ENCODE data around the gene FGD3.
"Not testable (repeated sequence)": the region's sequence is repeated elsewhere in the genome, so short reads cannot be mapped to it uniquely, and the experiment has no call there.

Gene FGD3

DNA sequence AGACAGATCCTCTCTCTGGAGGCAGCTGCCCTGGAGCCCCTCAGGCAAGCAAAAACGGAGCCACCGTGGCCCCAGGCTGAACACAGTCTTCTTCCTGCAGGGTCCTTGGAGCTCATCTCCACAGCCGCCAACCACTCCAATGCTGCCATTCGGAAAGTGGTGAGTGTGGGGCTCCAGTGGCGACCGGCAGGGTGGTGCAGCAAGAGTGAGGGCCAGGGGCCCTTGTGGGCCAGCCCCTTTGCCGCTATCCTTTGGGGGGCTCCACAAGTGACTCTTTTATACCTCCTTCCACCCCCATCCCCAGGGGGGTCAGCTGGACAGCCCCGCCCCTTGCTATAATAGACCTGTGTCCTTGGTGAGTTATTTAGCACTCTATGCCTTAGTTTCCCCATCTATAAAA lies 63.8 kb downstream of the FGD3 start:
- DNase-seq = no peak

GRCh38 chr9:93012963-93013855 lies 65.9 kb downstream of the FGD3 start:
- no peak for DNase-seq

GRCh38 chr9:93013856-93014582 lies 66.7 kb downstream of the FGD3 start:
- DNase-seq = no peak

DNA sequence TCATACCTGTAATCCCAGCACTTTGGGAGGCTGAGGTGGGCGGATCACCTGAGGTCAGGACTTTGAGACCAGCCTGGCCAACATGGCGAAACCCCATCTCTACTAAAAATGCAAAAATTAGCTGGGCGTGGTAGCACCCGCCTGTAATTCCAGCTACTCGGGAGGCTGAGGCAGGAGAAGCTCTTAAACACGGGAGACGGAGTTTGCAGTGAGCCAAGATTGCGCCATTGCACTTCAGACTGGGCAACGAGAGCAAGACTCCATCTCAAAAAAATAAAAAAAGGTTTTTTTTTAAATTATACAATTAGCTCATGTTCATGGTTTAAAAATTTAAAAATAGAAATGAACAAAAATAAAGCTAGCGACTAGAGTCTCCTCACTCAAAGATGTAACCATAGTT lies 67.9 kb downstream of the FGD3 start:
- DNase-seq = not testable (repeated sequence)

DNA sequence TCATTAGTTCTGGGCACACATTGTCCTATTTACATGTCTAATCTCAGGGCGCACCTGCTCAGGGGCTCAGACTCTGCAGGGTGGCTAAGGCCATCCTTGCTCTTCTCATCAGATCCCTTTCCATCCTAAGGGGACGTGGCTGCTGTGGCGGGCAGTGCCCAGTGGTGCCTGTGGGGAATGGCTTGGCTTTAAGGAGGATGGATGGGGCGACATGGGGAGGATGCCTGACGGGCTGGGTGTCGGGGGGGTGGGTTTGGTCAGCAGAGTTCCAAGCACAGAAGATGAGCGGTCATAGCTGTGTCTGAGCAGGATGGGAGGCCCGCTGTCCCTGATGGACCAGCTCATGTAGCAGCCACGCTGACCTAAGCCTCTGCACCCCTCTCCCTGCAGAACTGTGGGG lies 70.3 kb downstream of the FGD3 start:
- DNase-seq = no peak

- DNase-seq = no peak
Observed at GRCh38 chr9:93020151-93020550, 72.8 kb downstream of the FGD3 start.

GRCh38 chr9:93020771-93021670 lies 73.7 kb downstream of the FGD3 start:
- no peak for DNase-seq

GRCh38 chr9:93022066-93022465 lies 74.7 kb downstream of the FGD3 start:
- DNase-seq = no peak

DNA sequence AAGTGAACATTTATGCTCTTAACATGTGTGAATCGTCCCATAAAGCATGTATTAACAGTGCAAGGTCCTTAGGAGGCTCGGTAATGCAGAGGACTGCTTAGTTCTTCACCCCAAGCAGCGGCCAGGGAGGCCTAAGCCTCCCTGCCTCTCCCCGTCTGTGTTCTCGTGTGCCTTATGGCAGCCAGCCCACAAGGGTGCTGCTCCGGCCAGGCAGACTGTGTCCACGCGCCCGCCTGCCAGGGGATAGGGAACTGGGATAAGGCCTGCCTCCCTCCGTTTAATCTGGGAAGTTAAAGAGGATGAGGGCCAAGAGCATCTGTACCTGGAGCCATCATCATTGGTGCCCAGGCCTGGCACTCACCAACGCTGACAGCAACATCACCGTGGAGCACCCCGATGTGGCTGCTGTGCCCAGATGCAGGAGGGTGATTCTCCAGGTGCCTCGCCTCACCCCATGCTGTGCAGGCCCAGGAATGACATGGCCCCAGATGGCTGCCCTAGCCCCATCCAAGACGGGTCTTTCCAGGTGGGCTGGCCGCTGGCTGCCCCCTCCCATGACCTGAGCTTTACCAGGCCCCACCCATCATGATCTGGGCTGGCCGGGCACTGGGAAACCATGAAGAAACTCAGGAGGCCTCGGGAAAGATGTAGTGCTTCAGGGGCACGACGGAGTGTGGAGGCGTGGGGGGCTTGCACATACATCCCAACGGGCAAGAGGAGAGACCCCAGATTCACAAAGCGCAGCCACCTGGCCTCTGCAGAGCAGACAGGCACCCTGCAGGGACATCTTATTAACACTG lies 75.6 kb downstream of the FGD3 start:
- no peak for DNase-seq

DNA sequence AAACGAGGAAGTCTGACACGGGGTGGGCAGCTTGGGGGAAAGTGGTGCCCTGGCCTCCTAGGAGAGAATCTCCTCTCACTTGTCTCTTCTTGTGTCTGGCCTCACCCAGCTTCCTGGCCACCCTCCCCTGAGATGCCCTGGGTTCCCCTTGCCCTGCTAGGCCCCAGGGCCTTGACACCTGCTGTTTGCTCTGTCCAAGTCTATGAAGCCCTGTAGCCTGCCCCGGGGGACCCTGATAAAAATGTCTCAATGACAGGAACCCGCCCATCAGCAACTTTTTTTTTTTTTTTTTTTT lies 76.1 kb downstream of the FGD3 start:
- DNase-seq = no peak

GRCh38 chr9:93024646-93024910 lies 77.3 kb downstream of the FGD3 start:
- DNase-seq = no peak

GRCh38 chr9:93024986-93025630 lies 77.8 kb downstream of the FGD3 start:
- DNase-seq = no peak

DNA sequence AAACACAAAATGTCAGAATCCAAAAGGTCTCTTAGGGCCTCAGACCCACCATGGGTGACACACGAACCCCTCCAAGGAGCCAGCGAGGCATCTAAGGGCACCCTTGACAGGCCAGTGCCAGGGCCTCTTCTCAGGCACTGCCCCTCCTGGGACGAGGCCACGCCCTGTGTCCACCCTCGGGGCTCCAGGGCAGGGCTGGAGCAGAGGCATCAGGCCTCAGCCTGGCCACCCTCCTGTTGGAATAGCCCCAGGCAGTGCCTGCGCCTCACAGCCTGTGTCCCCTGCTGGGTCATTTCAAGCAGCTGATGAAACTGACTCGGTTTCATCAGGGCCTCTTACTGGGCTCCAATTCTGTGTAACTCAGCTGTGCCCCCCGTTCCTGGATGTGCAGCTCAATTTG lies 78.4 kb downstream of the FGD3 start:
- no peak for DNase-seq

- DNase-seq = no peak
Observed at GRCh38 chr9:93026640-93027039, 79.3 kb downstream of the FGD3 start.

GRCh38 chr9:93027750-93028149 lies 80.4 kb downstream of the FGD3 start:
- DNase-seq = no peak

GRCh38 chr9:93028448-93029006 lies 81.2 kb downstream of the FGD3 start:
- DNase-seq = no peak

DNA sequence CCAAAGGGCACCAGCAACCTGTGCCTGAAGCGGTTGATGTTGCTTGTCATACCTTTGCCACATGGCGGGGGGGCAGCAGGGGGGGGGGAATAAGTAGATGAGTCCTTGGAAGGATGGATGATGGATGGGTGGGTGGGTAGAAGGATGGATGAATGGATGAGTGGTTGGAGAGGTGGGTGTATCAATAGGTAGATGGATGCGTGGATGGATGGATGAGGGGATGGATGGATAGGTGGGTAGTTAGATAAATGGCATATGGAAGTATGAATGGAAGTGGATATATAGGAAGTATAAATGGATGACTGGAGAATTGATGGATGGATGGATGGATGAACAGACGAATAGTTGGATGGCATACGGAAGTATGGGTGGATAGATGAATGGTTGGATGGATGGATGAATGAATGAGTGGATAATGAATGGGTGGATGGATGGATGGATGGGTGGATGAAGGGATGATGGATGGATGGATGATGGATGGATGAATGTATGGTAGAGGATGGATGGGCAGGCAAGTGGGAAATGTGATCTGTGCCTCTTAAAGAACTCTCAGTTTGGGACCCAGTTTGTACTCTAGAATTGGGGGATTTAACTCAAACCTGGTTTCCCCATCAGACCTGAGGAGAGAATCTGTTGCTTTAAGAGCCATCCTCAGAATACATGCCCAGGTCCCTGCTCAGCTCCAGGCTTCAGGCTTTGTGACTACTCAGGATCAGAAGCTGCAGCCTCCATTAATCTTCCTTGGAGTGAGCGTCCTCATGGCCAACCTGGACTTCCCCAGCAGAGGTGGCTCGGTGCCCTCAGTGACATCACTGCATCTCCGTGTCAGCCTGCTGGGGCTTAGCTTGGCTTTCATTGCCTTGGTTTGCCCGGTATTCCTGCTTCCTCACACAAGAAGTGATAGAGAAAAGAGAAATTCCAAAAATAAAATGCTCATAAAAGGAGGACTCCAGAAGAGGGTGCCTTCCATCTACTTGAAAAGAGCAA lies 83.6 kb downstream of the FGD3 start:
- no peak for DNase-seq

GRCh38 chr9:93031629-93032430 lies 84.5 kb downstream of the FGD3 start:
- DNase-seq = no peak

DNA sequence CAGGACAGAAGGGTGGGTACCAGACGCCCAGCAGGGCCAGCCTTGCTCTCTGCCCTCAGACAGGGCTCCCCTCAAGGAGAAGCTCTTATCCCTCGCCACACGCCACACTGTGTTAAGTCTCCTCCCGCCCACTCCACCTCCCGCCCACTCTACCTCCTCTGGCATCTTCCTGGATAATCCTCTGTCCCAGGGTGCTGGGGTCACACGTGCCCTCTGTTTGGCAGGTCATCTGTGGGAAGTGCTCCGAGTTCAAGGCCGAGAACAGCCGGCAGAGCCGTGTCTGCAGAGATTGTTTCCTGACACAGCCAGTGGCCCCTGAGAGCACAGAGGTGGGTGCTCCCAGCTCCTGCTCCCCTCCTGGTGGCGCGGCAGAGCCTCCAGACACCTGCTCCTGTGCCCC lies 85.2 kb downstream of the FGD3 start:
- DNase-seq = no peak

DNA sequence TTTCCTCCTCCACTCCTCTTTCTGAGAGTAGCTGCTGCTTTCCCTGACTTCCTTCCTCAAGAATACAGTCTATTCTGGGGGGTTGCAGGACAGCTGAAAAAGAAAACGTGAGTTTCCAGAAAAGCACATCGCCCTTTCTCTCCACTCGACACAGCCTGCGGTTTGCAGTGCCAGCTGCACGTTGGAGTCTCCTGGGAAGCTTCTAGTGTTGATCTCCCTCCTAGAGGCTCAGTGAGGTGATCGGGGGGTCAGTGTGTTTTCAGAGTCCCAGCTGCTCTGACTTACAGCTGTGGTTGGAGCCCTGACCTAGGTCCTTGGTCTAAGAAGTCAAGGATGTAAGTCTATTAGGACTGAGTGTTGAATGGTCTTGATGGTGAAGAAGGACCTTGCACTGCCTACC lies 86.2 kb downstream of the FGD3 start:
- DNase-seq = no peak

Measured in stimulated activated CD4-positive, alpha-beta T cell treated with anti-CD3 and anti-CD28 coated beads, Interleukin-12 subunit alpha, Interleukin-12 subunit beta, amount 100 ng/mL, for 4 hours (primary cell).